Measurements from ENCODE around the gene CFAP61.

CFAP61 gene

DNA sequence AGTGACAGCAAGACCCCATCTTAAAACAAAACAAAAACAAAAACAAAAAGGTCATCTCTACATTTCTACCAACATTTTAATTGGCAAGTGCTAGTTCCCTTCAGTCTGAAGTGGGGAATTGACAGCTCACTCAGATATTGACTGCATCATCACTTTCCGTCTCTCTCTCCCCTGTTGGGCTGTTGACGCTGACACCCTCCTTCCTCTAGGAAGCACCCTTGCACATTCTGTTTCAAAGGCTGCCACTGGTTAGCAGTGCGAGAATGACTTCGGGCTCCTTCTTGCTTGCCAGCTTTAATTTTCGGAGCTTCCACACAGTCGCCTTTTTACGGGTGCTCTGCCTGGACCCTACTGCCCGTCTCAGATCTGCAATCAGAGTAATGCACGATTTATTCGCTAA is 218.9 kb downstream of the CFAP61 start:
- Mint-ChIP-seq H3K36me3 (no peaks in the 10 kb centered on the region), H3K4me3 (no peak overlapping the region), H3K27ac (no peak overlapping the region), H3K27me3 (peaks cover 3% of the 10 kb centered on the region), H3K4me1 (no peaks in the 10 kb centered on the region), H3K9me3 (no peaks in the 10 kb centered on the region)
- no peak for ATAC-seq (ENCODE audit: low read depth)
- no peak for DNase-seq (ENCODE audit: low spot score in 2 of 2)

GRCh38 chr20:20272686-20273085 is 220.4 kb downstream of the CFAP61 start:
- no peak for DNase-seq (ENCODE audit: low spot score in 2 of 2)
- Mint-ChIP-seq H3K36me3 (no peaks in the 10 kb centered on the region), H3K27ac (no peak overlapping the region), H3K9me3 (no peaks in the 10 kb centered on the region), H3K4me1 (no peaks in the 10 kb centered on the region), H3K27me3 (peaks cover 2% of the 10 kb centered on the region), H3K4me3 (no peak overlapping the region)
- ATAC-seq (ENCODE audit: low read depth): no peak

- Mint-ChIP-seq H3K4me3 (no peak overlapping the region), H3K27ac (no peak overlapping the region), H3K36me3 (no peaks in the 10 kb centered on the region), H3K27me3 (peaks cover 3% of the 10 kb centered on the region), H3K4me1 (no peaks in the 10 kb centered on the region), H3K9me3 (no peaks in the 10 kb centered on the region)
- ATAC-seq (ENCODE audit: low read depth) (no peak), DNase-seq (ENCODE audit: low spot score in 2 of 2) (no peak)
Observed at GRCh38 chr20:20273286-20273685, 221.0 kb downstream of the CFAP61 start.

DNA sequence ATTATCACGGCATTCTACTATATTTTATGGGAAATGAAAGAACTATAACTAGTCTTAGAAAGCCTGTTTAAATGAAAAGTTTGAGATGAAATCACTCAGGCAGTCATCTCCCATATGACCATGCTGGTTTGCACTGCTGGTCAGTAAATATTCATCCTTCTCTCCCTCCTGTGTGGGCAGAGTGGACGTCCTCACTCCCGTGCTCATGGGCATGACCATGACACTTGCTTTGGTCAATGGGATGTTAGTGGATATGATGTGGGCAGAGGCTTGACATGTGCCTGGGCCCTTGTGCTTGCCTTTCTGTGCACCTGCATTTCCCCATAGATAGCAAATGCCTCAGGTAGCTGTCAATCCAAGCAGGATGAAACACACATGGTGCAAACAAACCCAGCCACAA is 222.5 kb downstream of the CFAP61 start:
- Mint-ChIP-seq H3K36me3 (no peaks in the 10 kb centered on the region), H3K4me1 (no peaks in the 10 kb centered on the region), H3K27ac (no peak overlapping the region), H3K27me3 (peaks cover 3% of the 10 kb centered on the region), H3K4me3 (no peak overlapping the region), H3K9me3 (peaks cover under 1% of the 10 kb centered on the region)
- DNase-seq (ENCODE audit: low spot score in 2 of 2): no peak
- no peak for ATAC-seq (ENCODE audit: low read depth)

GRCh38 chr20:20275636-20276035 is 223.3 kb downstream of the CFAP61 start:
- H3K36me3 Mint-ChIP-seq: peaks cover 3% of the 10 kb centered on the region
- no peak overlapping the region for H3K4me3 Mint-ChIP-seq
- ATAC-seq (ENCODE audit: low read depth): no peak
- peaks cover 3% of the 10 kb centered on the region for H3K9me3 Mint-ChIP-seq
- no peak for DNase-seq (ENCODE audit: low spot score in 2 of 2)
- H3K4me1 Mint-ChIP-seq: no peaks in the 10 kb centered on the region
- H3K27ac Mint-ChIP-seq: no peak overlapping the region
- peaks cover 6% of the 10 kb centered on the region for H3K27me3 Mint-ChIP-seq

DNA sequence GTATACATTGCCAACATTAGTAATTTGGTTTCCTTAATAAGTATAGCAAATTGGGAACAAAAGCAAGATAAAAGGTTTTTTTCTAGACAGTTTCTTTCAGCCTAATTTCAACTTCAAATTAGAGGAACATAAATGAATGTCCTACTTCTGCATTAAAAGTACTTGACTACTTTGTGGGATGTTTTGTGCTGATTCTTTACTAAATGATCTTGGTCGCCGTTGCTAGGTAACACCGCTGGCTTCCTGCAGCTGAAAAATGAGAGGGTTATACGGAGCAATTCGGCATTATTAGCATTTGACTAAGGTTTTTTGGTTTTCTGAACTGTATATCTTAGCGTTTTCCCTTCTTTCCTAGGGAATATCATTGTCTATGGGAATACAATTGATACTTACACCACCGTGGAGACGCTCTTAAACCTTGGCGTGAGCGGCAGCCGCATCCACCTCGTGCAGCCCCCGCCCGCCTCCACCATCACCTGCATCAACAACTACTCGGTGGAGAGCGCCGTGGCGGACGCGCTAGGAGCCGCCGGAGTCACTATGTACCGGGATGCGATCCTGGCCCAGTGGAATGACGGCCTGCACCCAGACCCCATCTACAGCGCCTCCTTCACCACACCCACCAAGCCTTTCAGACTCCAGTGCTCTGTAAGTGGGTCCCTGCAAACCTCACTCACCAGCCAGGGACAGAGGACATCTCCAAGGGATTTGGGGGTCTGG is 224.6 kb downstream of the CFAP61 start:
- no peak for ATAC-seq (ENCODE audit: low read depth)
- Mint-ChIP-seq H3K9me3 (peaks cover 3% of the 10 kb centered on the region), H3K4me3 (no peak overlapping the region), H3K27ac (no peak overlapping the region), H3K36me3 (peaks cover 3% of the 10 kb centered on the region), H3K4me1 (no peaks in the 10 kb centered on the region), H3K27me3 (peaks cover 6% of the 10 kb centered on the region)
- DNase-seq (ENCODE audit: low spot score in 2 of 2): no peak

DNA sequence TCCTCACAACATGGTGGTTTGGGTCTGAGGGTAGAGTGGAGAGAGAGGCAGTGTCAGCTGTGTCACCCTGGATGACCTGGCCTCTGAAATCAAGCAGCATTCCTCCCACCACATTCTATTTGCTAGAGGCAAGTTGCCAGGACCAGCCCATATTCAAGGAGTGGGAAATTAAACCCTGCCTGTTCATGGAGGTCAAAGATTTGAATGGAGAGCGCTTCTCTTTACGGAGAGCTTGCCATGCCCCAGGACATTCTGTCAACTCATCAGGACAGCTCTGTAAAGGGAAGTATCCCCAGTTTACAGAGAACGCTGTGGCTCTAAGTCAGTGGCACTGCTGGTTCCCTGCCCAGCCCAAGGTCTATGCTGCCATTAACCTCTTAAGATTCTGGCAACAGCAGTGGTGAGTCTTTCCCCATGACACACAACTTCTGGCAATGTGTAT is 225.6 kb downstream of the CFAP61 start:
- H3K4me1 Mint-ChIP-seq: no peaks in the 10 kb centered on the region
- ATAC-seq (ENCODE audit: low read depth): no peak

DNA sequence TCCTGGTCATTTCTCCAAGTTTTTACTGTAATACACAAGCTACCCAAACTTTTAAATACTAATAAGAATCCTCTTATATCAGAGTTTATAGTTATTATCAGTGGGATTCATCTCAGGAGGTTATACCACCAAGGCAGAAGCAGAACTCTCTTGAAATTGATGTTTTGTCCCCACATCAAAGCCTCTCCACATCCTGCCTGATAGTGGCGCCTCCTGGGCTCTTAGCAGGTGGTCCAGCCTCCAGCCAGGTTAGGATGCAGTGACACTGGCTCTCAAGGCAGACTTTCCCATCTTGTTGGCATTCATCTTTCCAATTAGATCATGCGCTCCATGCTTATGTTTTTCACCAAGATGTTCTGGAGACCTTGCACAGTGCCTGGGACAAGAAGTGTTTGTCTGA is 233.7 kb downstream of the CFAP61 start:
- no peak for ATAC-seq (ENCODE audit: low read depth)
- Mint-ChIP-seq H3K27ac (no peak overlapping the region), H3K4me3 (no peak overlapping the region), H3K9me3 (peaks cover 5% of the 10 kb centered on the region), H3K4me1 (no peaks in the 10 kb centered on the region), H3K27me3 (peaks cover 17% of the 10 kb centered on the region), H3K36me3 (no peaks in the 10 kb centered on the region)
- DNase-seq (ENCODE audit: low spot score in 2 of 2): no peak

More for the DNA sequence above, 225.6 kb downstream of the CFAP61 start:
- Mint-ChIP-seq H3K27ac (no peak overlapping the region), H3K27me3 (peaks cover 6% of the 10 kb centered on the region), H3K36me3 (peaks cover 3% of the 10 kb centered on the region), H3K4me3 (no peak overlapping the region), H3K9me3 (peaks cover 3% of the 10 kb centered on the region)
- DNase-seq (ENCODE audit: low spot score in 2 of 2): no peak

DNA sequence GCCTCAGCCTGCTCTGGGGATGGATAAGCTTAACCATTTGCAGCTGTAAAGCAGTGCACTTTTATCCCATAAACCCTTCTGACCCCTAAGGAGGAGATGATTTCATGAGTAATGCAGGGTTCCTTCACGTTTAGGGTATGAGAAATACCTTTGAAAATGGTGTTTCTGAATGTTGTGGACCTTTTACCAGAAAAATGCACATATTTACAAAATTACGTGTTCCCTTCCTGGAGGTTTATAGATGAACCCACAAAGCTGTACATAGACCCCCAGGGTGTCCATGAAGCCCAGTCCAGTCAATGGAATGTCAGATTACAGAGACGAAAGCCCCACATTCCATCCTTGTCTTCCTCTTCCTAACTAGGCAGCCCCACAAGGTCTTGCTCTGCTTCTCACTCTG is 237.0 kb downstream of the CFAP61 start:
- ATAC-seq (ENCODE audit: low read depth): no peak
- no peaks in the 10 kb centered on the region for H3K4me1 Mint-ChIP-seq

DNA sequence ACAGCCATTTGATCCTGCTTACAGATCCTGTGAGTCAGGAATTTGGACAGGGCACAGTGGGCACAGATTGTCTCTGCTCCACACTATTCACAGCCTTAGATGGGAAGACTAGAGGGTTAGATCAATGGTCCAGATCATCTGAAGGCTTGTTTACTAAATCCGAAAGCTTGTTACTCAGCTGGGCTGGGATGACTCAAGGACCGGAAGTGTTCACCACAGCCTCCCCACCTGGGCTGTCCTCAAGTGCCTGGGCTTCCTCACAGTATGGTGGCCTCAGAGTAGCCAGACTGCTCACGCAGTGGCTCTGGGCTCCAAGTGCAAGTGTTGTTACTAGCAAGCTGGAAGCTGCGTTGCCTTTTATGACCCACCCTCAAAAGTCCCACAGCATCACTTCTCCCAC is 240.1 kb downstream of the CFAP61 start:
- DNase-seq (ENCODE audit: low spot score in 2 of 2) (no peak), ATAC-seq (ENCODE audit: low read depth) (no peak)
- peaks cover 2% of the 10 kb centered on the region for H3K9me3 Mint-ChIP-seq
- no peak overlapping the region for H3K27ac Mint-ChIP-seq
- no peaks in the 10 kb centered on the region for H3K4me1 Mint-ChIP-seq
- no peak overlapping the region for H3K4me3 Mint-ChIP-seq
- peaks cover 9% of the 10 kb centered on the region for H3K27me3 Mint-ChIP-seq
- H3K36me3 Mint-ChIP-seq: no peaks in the 10 kb centered on the region

More for the DNA sequence above, 237.0 kb downstream of the CFAP61 start:
- H3K36me3 Mint-ChIP-seq: no peaks in the 10 kb centered on the region
- H3K4me3 Mint-ChIP-seq: no peak overlapping the region
- H3K9me3 Mint-ChIP-seq: peaks cover 5% of the 10 kb centered on the region
- DNase-seq (ENCODE audit: low spot score in 2 of 2): no peak
- H3K27ac Mint-ChIP-seq: no peak overlapping the region
- H3K27me3 Mint-ChIP-seq: peaks cover 15% of the 10 kb centered on the region

DNA sequence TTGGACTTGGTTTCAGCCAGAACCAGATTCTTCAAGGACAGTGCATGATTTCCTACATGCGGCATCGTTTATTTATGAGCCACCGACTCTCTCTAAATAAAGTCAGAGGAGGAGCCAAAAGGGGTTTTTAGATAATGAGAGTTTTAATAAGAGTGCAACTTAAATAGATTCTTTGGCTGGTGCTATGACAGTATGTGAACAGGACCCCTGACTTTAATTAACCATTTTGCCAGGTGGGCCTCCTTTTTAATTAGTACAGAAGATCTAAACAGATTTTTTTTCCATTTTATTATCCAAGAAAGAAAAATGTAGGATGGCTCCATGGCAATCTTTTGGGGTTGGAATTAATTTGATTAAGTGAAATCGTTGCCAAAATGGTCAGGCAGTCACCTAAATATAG is 240.8 kb downstream of the CFAP61 start:
- Mint-ChIP-seq H3K36me3 (no peaks in the 10 kb centered on the region), H3K27ac (no peak overlapping the region)
- no peak for ATAC-seq (ENCODE audit: low read depth)

DNA sequence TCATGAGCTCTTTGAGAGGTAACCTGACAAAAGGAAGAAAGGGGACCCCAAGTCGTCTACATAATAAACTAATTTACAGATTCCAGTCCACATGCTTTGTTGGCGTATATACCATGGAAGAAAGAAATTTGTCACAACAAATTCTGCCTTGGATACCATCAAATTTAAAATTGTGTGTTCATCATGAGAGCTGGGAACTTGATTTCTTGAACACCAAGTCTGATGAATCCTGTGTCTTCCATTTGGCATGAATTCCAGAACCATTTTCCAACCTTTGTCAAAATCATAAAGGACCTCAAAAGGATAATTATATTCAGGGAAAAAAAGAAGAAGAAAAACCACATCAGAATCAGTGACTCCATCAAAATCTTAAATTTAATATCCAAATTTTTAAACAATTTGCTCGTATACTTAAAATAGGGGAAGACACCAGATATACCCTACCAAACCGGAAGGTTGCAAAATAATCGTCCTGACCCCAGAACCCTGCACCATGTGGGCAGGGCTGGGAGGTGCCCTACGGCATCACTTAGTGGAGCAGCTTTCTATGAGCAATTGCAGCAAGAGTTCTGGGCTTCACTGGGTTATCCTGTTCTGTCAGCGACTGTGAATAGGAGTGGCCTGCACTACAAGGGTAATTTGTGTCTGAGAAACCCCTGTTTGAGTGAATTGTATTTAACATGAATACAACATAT is 241.5 kb downstream of the CFAP61 start:
- Mint-ChIP-seq H3K36me3 (no peaks in the 10 kb centered on the region), H3K9me3 (peaks cover 2% of the 10 kb centered on the region), H3K4me1 (no peaks in the 10 kb centered on the region), H3K4me3 (no peak overlapping the region), H3K27ac (no peak overlapping the region), H3K27me3 (peaks cover 1% of the 10 kb centered on the region)
- no peak for ATAC-seq (ENCODE audit: low read depth)
- no peak for DNase-seq (ENCODE audit: low spot score in 2 of 2)

More for the DNA sequence above, 240.8 kb downstream of the CFAP61 start:
- H3K4me1 Mint-ChIP-seq: no peaks in the 10 kb centered on the region
- H3K27me3 Mint-ChIP-seq: peaks cover 5% of the 10 kb centered on the region
- no peak overlapping the region for H3K4me3 Mint-ChIP-seq
- no peak for DNase-seq (ENCODE audit: low spot score in 2 of 2)
- H3K9me3 Mint-ChIP-seq: peaks cover 2% of the 10 kb centered on the region

GRCh38 chr20:20295621-20296498 is 243.5 kb downstream of the CFAP61 start:
- H3K27me3 Mint-ChIP-seq: peaks cover 1% of the 10 kb centered on the region
- DNase-seq (ENCODE audit: low spot score in 2 of 2) (no peak), ATAC-seq (ENCODE audit: low read depth) (no peak)
- peaks cover 2% of the 10 kb centered on the region for H3K9me3 Mint-ChIP-seq
- no peak overlapping the region for H3K4me3 Mint-ChIP-seq
- no peaks in the 10 kb centered on the region for H3K36me3 Mint-ChIP-seq
- no peak overlapping the region for H3K27ac Mint-ChIP-seq
- no peaks in the 10 kb centered on the region for H3K4me1 Mint-ChIP-seq

- no peak overlapping the region for H3K4me3 Mint-ChIP-seq
- no peak for ATAC-seq (ENCODE audit: low read depth)
- H3K36me3 Mint-ChIP-seq: no peaks in the 10 kb centered on the region
- H3K27ac Mint-ChIP-seq: no peak overlapping the region
- no peak for DNase-seq (ENCODE audit: low spot score in 2 of 2)
- H3K27me3 Mint-ChIP-seq: peaks cover 1% of the 10 kb centered on the region
- peaks cover 2% of the 10 kb centered on the region for H3K9me3 Mint-ChIP-seq
- H3K4me1 Mint-ChIP-seq: no peaks in the 10 kb centered on the region
Observed at GRCh38 chr20:20297181-20297580, 244.8 kb downstream of the CFAP61 start.
